Spinal cord (tissue), 10 donors: ENCODE data around the gene PACRG. TPM values are rescaled to one million over a fixed set of nuclear protein-coding genes. Genes with fewer than 3 reads are reported as not detected.

ENCODE experiments used
- DNase-seq, 6 donors: peaks; one replicate each; pipeline versions ENCODE4 v3.0.0 to v3.0.0-alpha.2; 2013 to 2015; ENCODE audit warnings: low spot score in 6 of 6, low read depth in 4 of 6
- H3K27ac ChIP-seq: one replicate; pipeline ENCODE4 v1.5.1; 2013; ENCODE audit warnings: low read depth, low read length, control low read depth
- H3K27me3 ChIP-seq: one replicate; pipeline ENCODE4 v1.6.1; 2013; ENCODE audit warnings: low read length; ENCODE audit not compliant: control insufficient read depth, insufficient read depth
- H3K36me3 ChIP-seq: one replicate; pipeline ENCODE4 v1.6.1; 2013; ENCODE audit warnings: low read length; ENCODE audit not compliant: control insufficient read depth, insufficient read depth
- H3K4me1 ChIP-seq: one replicate; pipeline ENCODE4 v1.6.1; 2013; ENCODE audit warnings: low read length; ENCODE audit not compliant: control insufficient read depth, insufficient read depth
- H3K4me3 ChIP-seq: one replicate; pipeline ENCODE4 v1.5.1; 2013; ENCODE audit warnings: low read depth, low read length, control low read depth
- H3K9me3 ChIP-seq: one replicate; pipeline ENCODE4 v1.6.1; 2013; ENCODE audit warnings: low read length; ENCODE audit not compliant: control insufficient read depth, insufficient read depth
- WGBS: methylation state at CpG from one replicate; pipeline ENCODE4 v1.1.5; 2013; ENCODE audit warnings: missing lambda C conversion rate; ENCODE audit not compliant: insufficient coverage; 5-methylcytosine and 5-hydroxymethylcytosine counted together
- polyA plus RNA-seq, 2 donors: library from polyadenylated mRNA; unstranded; fragments of 120-200 nt; gene quantifications; one replicate each; pipeline ENCODE4 v1.2.1, GENCODE V29; 2013; ENCODE audit not compliant: insufficient read length in 2 of 2
- total RNA-seq, 2 donors: library from RNA; depleted of rRNA in 1 of 2; stranded (reverse); fragments of 120-200 nt in 1 of 2; fragments of >200 nt in 1 of 2; gene quantifications; one replicate each; pipeline versions ENCODE4 v1.2.3 to v1.2.4, GENCODE V29; 2013 to 2014
- donor health status: healthy.

The PACRG gene
- total and polyA plus RNA-seq, 4 donors, result 9.5 to 21.2 (median 17.8) TPM

DNA sequence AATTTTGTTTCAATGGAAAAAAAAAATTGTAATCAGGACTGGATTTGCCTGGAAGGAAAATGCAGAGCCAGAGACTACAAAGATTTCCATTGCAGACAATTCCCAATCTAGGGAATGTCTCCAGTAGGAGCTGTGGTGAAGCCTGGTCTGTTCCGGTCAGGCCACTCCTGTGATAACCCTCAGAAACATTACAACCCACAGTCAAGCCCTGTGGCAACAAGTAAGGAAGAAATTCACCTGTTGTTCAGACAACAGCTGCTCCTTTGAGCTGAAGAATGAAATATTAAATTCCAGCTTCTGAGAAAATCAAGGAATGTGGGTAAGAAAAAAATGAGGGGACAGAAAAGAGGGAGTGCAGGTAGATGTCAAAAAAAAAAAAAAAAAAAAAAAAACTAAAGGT, 8.2 kb upstream of the PACRG start:
- H3K4me3 ChIP-seq, result no peak overlapping the region
- WGBS, result 80% methylated on average over 1 of the region's 1 CpG
- H3K9me3 ChIP-seq, result no peaks in the 10 kb centered on the region
- H3K27ac ChIP-seq, result no peak overlapping the region
- H3K27me3 ChIP-seq, result no peaks in the 10 kb centered on the region
- H3K36me3 ChIP-seq, result no peaks in the 10 kb centered on the region
- H3K4me1 ChIP-seq, result no peaks in the 10 kb centered on the region
- no peak for DNase-seq

- WGBS, result 94% methylated on average over 2 of the region's 2 CpGs
- no peak overlapping the region for H3K4me3 ChIP-seq
- no peaks in the 10 kb centered on the region for H3K36me3 ChIP-seq
- H3K27me3 ChIP-seq, result no peaks in the 10 kb centered on the region
- H3K9me3 ChIP-seq, result no peaks in the 10 kb centered on the region
- DNase-seq, result no peak
- no peak overlapping the region for H3K27ac ChIP-seq
- no peaks in the 10 kb centered on the region for H3K4me1 ChIP-seq
These were observed 6.4 kb upstream of the PACRG start for GRCh38 chr6:162721404-162721687.

- peak in 1 of 6 donors; percentile 72 for DNase-seq
- H3K4me1 ChIP-seq, result no peaks in the 10 kb centered on the region
- H3K4me3 ChIP-seq, result no peak overlapping the region
- no peaks in the 10 kb centered on the region for H3K36me3 ChIP-seq
- H3K27me3 ChIP-seq, result no peaks in the 10 kb centered on the region
- no peaks in the 10 kb centered on the region for H3K9me3 ChIP-seq
- WGBS, result no CpG with 5 or more reads among the region's 2 CpGs
- H3K27ac ChIP-seq, result no peak overlapping the region
These were observed 5.5 kb upstream of the PACRG start for GRCh38 chr6:162722226-162722625.

- Histone ChIP-seq H3K9me3 (no peaks in the 10 kb centered on the region), H3K4me3 (no peak overlapping the region), H3K4me1 (no peaks in the 10 kb centered on the region), H3K27ac (no peak overlapping the region), H3K36me3 (no peaks in the 10 kb centered on the region), H3K27me3 (no peaks in the 10 kb centered on the region)
- DNase-seq, result no peak
- WGBS, result no CpG with 5 or more reads among the region's 1 CpG
These were observed 5.1 kb upstream of the PACRG start for GRCh38 chr6:162722633-162723032.

DNA sequence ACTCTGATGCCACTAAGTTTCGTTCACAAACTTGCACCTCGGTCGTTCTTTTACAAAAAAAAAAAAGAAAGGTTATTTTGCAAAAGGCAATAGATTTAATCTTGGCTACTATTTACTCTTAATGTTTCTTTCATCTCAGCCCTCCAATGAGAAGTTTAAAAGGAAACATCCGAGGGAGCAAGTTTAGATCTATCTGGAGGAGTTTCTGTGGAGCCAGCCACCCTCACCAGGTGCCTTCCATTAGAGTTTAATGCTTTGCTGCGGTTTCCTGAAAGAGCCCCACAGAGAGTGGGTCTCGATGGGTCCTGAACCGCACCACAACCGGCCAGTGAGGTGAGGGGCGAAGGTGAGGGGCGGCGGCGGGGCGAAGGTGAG, 840 bp upstream of the PACRG start:
- Histone ChIP-seq H3K9me3 (peaks cover 6% of the 10 kb centered on the region), H3K36me3 (no peaks in the 10 kb centered on the region), H3K4me1 (peaks cover 5% of the 10 kb centered on the region), H3K27ac (no peak overlapping the region), H3K4me3 (peak overlapping the region; percentile 77), H3K27me3 (no peaks in the 10 kb centered on the region)
- peak in 1 of 6 donors; percentile 59 for DNase-seq
- WGBS, result under 1% methylated on average over 10 of the region's 13 CpGs

DNA sequence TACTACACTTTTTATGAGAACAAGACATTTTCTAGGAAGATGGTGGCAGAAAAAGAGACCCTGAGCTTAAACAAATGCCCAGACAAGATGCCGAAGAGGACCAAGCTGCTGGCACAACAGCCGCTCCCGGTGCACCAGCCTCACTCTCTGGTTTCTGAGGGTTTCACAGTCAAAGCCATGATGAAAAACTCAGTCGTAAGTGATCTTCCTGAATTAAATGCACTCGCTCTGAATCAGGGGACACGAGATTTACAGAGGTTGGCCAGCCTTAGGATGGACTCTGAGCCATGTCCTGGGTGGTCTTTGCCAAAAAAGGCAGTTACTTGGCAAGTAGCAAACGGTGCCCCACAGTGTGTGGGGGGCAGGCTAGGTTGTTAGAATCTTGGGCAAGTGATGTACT, 423 bp downstream of the PACRG start:
- peaks cover 6% of the 10 kb centered on the region for H3K9me3 ChIP-seq
- peak in 4 of 6 donors; percentile 39 to 82 (median 63) for DNase-seq
- H3K27me3 ChIP-seq, result no peaks in the 10 kb centered on the region
- H3K27ac ChIP-seq, result peak overlapping the region; percentile 95
- 7% methylated on average over 7 of the region's 7 CpGs for WGBS
- H3K4me3 ChIP-seq, result peak overlapping the region; percentile 77
- no peaks in the 10 kb centered on the region for H3K36me3 ChIP-seq
- H3K4me1 ChIP-seq, result peaks cover 5% of the 10 kb centered on the region

DNA sequence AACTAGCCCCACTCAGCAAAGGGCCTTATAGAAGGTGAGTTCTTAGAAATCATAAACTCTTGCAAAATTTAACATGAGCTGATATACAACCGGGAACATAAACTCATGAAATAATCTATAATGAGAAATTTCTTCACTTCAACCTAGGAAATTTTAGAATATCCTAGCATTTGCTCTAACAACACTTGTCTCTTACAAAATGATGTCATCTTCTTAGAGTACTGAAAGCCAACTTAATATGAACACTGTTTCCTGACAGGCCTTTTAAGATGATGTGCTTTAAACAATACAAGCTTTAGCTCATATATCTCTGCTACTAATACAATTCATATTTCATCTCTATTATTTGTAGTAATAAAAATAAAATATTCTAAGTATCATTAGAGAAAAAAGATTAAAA, 932 bp downstream of the PACRG start:
- no peaks in the 10 kb centered on the region for H3K36me3 ChIP-seq
- peaks cover 5% of the 10 kb centered on the region for H3K4me1 ChIP-seq
- peaks cover 6% of the 10 kb centered on the region for H3K9me3 ChIP-seq
- no CpG with 5 or more reads among the region's 1 CpG for WGBS
- no peaks in the 10 kb centered on the region for H3K27me3 ChIP-seq
- peak overlapping the region; percentile 95 for H3K27ac ChIP-seq
- peak in 1 of 6 donors; percentile 32 for DNase-seq
- peak overlapping the region; percentile 77 for H3K4me3 ChIP-seq

GRCh38 chr6:162730502-162730901, 2.7 kb downstream of the PACRG start:
- no peak overlapping the region for H3K4me3 ChIP-seq
- no peaks in the 10 kb centered on the region for H3K27me3 ChIP-seq
- no peaks in the 10 kb centered on the region for H3K36me3 ChIP-seq
- no peak for DNase-seq
- no CpG with 5 or more reads among the region's 1 CpG for WGBS
- peaks cover 6% of the 10 kb centered on the region for H3K9me3 ChIP-seq
- H3K4me1 ChIP-seq, result peaks cover 5% of the 10 kb centered on the region
- H3K27ac ChIP-seq, result no peak overlapping the region

DNA sequence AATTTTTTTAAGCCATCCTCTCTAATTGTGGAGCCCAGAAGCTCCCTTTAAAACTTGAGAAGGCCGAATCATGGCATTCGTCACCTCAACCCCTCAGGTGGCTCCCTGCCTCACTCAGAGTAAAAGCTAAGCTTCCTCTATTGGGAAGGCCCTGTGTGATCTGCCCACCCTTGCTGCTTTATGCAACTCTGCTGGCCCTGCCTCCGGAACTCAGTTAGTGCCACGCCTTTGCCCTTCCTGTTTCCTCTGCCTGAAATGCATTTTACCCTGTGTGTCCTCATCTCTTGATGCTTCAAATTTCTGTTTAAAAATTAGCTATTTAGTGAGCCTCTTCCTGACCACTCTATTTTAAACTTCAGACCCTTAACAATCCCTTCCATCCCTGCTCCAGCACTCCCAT, 5.7 kb downstream of the PACRG start:
- 86% methylated on average over 4 of the region's 4 CpGs for WGBS
- DNase-seq, result no peak
- no peak overlapping the region for H3K27ac ChIP-seq
- no peaks in the 10 kb centered on the region for H3K4me1 ChIP-seq
- no peaks in the 10 kb centered on the region for H3K27me3 ChIP-seq
- H3K4me3 ChIP-seq, result no peak overlapping the region
- H3K36me3 ChIP-seq, result no peaks in the 10 kb centered on the region
- H3K9me3 ChIP-seq, result peaks cover 6% of the 10 kb centered on the region

- Histone ChIP-seq H3K27ac (no peak overlapping the region), H3K4me1 (no peaks in the 10 kb centered on the region), H3K9me3 (no peaks in the 10 kb centered on the region), H3K36me3 (no peaks in the 10 kb centered on the region), H3K27me3 (no peaks in the 10 kb centered on the region), H3K4me3 (no peak overlapping the region)
- no peak for DNase-seq
- WGBS, result 17% methylated on average over 1 of the region's 1 CpG
These were observed 9.2 kb downstream of the PACRG start for GRCh38 chr6:162736961-162737360.
